Kidney epithelial cell (primary cell): ENCODE measurements around the gene HS3ST5. TPM values are rescaled to one million over a fixed set of nuclear protein-coding genes. Genes with fewer than 3 reads are reported as not detected.
"Not testable (repeated sequence)": the region's sequence is repeated elsewhere in the genome, so short reads cannot be mapped to it uniquely, and the experiment has no call there.

ENCODE experiments used
- DNase-seq: peaks from one replicate; pipeline ENCODE4 v3.0.0-alpha.2; 2010; ENCODE audit warnings: low read depth
- H3K27me3 ChIP-seq: 2 replicates; pipeline ENCODE4 v1.6.0; 2011; ENCODE audit warnings: low read length; ENCODE audit not compliant: control insufficient read depth, insufficient read depth
- H3K36me3 ChIP-seq: 2 replicates; pipeline ENCODE4 v1.5.1; 2011; ENCODE audit warnings: low read length; ENCODE audit not compliant: control insufficient read depth, insufficient read depth
- H3K4me3 ChIP-seq: 2 replicates; pipeline ENCODE4 v1.5.1; 2011; ENCODE audit warnings: low read depth, mild to moderate bottlenecking, control low read depth, low read length
- total RNA-seq: library from RNA; depleted of rRNA; stranded (reverse); fragments of >200 nt; gene quantifications from 2 replicates; pipeline ENCODE4 v1.2.3, GENCODE V29; 2015
- TF ChIP-seq, protein P1 (sequence below): IDR thresholded peaks from 2 replicates; pipeline ENCODE4 v1.5.1; 2011; ENCODE audit warnings: mild to moderate bottlenecking, moderate library complexity, low read length, control low read depth, inconsistent platforms; ENCODE audit not compliant: insufficient read depth, poor library complexity, severe bottlenecking

HS3ST5 gene
- total RNA-seq, 1 donor from 2014 or later, result 0.25 TPM

DNA sequence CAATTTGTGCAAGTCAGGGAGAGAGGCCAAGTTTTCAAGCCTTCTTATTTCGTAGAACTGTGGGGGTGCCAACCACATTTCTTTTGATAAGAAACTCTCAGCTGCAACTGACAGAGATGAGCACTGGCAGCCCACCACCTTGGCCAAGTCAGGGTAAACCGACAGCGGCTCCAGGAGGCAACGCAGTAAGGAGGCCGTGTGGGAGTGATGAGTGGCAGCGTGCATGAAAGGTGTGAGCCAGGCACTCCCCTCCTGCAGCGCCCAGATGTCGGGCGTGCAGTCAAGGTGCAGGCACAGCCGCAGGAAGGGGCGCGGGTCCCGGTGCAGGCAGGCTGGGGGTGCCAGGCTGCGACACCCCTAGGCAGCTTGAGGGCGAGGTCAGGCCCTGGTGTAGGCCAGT is 322.6 kb downstream of the HS3ST5 start:
- no peaks in the 10 kb centered on the region for H3K36me3 ChIP-seq
- DNase-seq, result no peak
- H3K4me3 ChIP-seq, result no peak overlapping the region
- no peaks in the 10 kb centered on the region for H3K27me3 ChIP-seq
- TF ChIP-seq, protein P1, sequence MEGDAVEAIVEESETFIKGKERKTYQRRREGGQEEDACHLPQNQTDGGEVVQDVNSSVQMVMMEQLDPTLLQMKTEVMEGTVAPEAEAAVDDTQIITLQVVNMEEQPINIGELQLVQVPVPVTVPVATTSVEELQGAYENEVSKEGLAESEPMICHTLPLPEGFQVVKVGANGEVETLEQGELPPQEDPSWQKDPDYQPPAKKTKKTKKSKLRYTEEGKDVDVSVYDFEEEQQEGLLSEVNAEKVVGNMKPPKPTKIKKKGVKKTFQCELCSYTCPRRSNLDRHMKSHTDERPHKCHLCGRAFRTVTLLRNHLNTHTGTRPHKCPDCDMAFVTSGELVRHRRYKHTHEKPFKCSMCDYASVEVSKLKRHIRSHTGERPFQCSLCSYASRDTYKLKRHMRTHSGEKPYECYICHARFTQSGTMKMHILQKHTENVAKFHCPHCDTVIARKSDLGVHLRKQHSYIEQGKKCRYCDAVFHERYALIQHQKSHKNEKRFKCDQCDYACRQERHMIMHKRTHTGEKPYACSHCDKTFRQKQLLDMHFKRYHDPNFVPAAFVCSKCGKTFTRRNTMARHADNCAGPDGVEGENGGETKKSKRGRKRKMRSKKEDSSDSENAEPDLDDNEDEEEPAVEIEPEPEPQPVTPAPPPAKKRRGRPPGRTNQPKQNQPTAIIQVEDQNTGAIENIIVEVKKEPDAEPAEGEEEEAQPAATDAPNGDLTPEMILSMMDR, result no peak

DNA sequence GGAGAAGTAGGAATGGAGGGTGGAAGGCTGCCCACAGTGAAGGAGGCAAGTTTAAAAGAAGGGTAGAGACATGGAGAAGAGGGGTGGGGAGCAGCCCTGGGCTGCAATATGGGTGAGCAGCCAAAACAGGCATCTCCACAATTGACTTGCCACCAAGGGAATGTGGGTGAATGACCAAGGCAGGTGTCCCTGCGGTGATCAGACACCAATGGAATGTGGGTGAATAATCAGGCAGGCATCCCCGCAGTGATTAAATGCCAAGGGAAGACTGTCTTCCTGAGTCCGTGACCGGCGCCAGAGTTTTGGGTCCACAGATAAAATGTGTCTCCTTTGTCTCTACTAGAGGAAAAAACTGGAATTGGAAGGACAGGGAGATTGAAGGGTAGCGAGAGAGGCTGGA is 325.7 kb downstream of the HS3ST5 start:
- not testable (repeated sequence) for H3K4me3 ChIP-seq, H3K27me3 ChIP-seq, H3K36me3 ChIP-seq
- peak; percentile 12 for DNase-seq

DNA sequence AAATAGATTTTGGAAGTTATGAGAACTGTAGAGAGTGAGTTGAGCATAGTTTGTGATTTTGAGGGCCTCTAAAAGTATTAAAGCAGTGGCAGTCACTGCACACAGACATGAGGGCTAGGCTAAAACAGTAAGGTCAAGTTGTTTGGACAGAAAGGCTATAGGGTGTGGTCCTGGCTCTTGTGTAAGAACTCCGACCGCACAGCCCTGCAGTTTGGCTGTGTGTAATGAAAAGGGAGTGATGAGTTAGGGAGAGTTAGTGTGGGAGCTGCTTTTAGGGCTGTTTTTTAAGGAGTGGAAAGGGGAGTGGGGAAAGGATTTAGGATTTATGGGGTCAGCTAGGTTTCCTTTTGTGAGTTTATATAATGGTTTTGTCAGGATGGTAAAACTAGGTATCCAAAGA is 328.7 kb downstream of the HS3ST5 start:
- not testable (repeated sequence) for H3K27me3 ChIP-seq, H3K4me3 ChIP-seq, H3K36me3 ChIP-seq, DNase-seq

DNA sequence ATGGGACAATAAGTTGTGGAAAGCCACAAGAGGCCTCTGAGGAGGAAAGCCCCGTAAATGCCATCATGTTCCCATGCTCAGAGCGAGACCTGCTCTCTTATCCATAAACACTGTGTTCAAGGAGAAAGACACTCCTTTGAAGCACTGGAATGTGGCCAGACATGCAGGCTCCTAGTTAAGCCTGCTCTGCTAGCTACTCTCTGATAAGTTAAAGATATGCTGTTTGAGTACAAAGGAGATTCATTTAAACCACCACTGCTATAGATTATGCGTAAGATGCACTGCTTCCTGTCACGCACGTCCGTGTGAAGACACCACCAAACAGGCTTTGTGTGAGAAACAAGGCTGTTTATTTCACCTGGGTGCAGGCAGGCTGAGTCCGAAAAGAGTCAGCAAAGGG is 331.3 kb downstream of the HS3ST5 start:
- H3K36me3 ChIP-seq, DNase-seq, H3K27me3 ChIP-seq, H3K4me3 ChIP-seq: not testable (repeated sequence)

DNA sequence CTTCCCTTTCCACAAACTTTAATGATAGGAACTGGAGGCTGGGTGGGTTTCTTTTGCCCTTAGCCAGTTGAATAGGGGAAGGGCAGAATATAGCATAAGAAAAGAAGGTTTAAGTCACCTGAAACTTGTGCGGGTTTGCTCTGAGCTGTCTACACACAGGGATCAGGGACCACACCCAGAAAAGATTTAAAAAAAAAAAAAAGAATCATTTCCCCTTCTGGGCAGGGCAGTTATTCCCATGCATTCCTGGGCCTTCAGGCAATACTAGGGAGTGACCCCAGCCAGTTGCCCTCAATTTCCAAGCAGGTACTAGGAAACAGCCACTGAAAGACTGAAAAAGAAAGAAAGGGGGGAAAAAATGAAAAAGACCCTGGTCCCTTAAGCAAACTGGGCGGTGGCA is 332.3 kb downstream of the HS3ST5 start:
- H3K27me3 ChIP-seq, result no peaks in the 10 kb centered on the region
- DNase-seq, result no peak
- TF ChIP-seq, protein P1, result no peak
- H3K36me3 ChIP-seq, result no peaks in the 10 kb centered on the region
- no peak overlapping the region for H3K4me3 ChIP-seq

DNA sequence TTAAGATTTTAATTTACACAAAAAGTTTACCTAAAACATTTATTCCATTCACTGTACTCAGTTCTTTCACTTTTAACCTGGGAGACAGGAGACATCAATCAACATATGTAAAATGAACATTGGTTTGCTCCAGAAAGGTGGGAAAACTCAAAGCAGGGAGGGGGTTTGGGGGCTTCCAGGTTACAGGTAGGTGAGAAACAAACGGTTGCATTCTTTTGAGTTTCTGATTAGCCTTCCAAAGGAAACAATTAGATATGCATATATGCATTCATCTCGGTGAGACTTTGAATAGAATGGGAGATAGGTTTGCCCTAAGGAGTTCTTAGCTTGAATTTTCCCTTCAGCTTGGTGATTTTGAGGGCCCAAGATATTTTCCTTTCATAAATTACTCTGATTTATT is 333.6 kb downstream of the HS3ST5 start:
- no peak for DNase-seq
- H3K36me3 ChIP-seq, result no peaks in the 10 kb centered on the region
- no peaks in the 10 kb centered on the region for H3K27me3 ChIP-seq
- no peak overlapping the region for H3K4me3 ChIP-seq
- TF ChIP-seq, protein P1, result no peak

DNA sequence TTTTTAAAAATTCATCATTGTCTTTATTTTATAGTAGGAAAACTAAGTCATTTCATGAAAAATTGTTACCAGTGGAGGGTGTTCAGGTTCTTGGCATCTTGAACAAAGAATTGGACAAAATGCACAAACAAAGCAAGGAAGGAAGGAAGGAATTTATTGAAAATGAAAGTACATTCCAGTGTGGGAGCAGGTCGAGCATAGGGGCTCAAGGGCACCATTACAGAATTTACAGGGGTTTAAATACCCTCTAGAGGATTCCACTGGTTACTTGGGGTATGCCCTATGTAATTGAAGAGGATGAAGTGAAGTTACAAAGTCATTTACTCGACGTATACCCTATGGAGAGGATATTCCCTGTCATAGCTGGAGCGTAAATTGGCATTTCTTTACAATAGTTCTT is 334.5 kb downstream of the HS3ST5 start:
- no peak for DNase-seq
- TF ChIP-seq, protein P1, result no peak
- H3K4me3 ChIP-seq, result no peak overlapping the region
- no peaks in the 10 kb centered on the region for H3K27me3 ChIP-seq
- H3K36me3 ChIP-seq, result no peaks in the 10 kb centered on the region
